Superior temporal gyrus (tissue), 1 donor: Measurements from ENCODE around the gene RIMBP3B.
"Not testable (repeated sequence)": the region's sequence is repeated elsewhere in the genome, so short reads cannot be mapped to it uniquely, and the experiment has no call there.

Source experiments
- DNase-seq: peaks from one replicate; pipeline ENCODE4 v3.0.0-alpha.2; 2016; ENCODE audit errors: extremely low spot score

Gene RIMBP3B

GRCh38 chr22:21416375-21416774 lies 32.8 kb downstream of the RIMBP3B start:
- DNase-seq, result not testable (repeated sequence)

- DNase-seq, result not testable (repeated sequence)
Measured at GRCh38 chr22:21417227-21417746, 33.7 kb downstream of the RIMBP3B start, which contains the start of gene HIC2. HIC2 (plus strand) TSS chr22:21417371; CDS start chr22:21442832, 25,461 bp downstream.

GRCh38 chr22:21417853-21418252 lies 34.3 kb downstream of the RIMBP3B start:
- DNase-seq, result not testable (repeated sequence)

- DNase-seq, result not testable (repeated sequence)
Measured at GRCh38 chr22:21418974-21419638, 35.6 kb downstream of the RIMBP3B start.

- DNase-seq, result not testable (repeated sequence)
Measured at GRCh38 chr22:21420180-21420763, 36.7 kb downstream of the RIMBP3B start.

GRCh38 chr22:21424084-21424709 lies 40.6 kb downstream of the RIMBP3B start:
- not testable (repeated sequence) for DNase-seq

GRCh38 chr22:21434378-21435233 lies 51.1 kb downstream of the RIMBP3B start:
- not testable (repeated sequence) for DNase-seq

GRCh38 chr22:21435998-21436810 lies 52.7 kb downstream of the RIMBP3B start:
- DNase-seq, result not testable (repeated sequence)

- not testable (repeated sequence) for DNase-seq
Measured at GRCh38 chr22:21438013-21438412, 54.5 kb downstream of the RIMBP3B start.
